NCI-H1105 (cell line): ENCODE results near the gene FLNC.

Experiments
- DNase-seq: peaks from one replicate; lab custom pipeline; 2025; lab: John Stamatoyannopoulos, UW

Gene FLNC

GRCh38 chr7:128846781-128847444 is 16.7 kb downstream of the FLNC start:
- DNase-seq: no peak

- DNase-seq: no peak
These were observed 17.6 kb downstream of the FLNC start for GRCh38 chr7:128847721-128848211.

- no peak for DNase-seq
These were observed 18.3 kb downstream of the FLNC start for GRCh38 chr7:128848289-128849155.

GRCh38 chr7:128849156-128849515 is 18.9 kb downstream of the FLNC start:
- no peak for DNase-seq

- no peak for DNase-seq
These were observed 19.7 kb downstream of the FLNC start for GRCh38 chr7:128849804-128850490.

- DNase-seq: no peak
These were observed 22.5 kb downstream of the FLNC start for GRCh38 chr7:128852537-128853254.

GRCh38 chr7:128853799-128854198 is 23.6 kb downstream of the FLNC start:
- no peak for DNase-seq

GRCh38 chr7:128854396-128854795 is 24.2 kb downstream of the FLNC start:
- no peak for DNase-seq

- DNase-seq: no peak
These were observed 25.4 kb downstream of the FLNC start for GRCh38 chr7:128855559-128855958.

GRCh38 chr7:128856001-128856718 is 26.0 kb downstream of the FLNC start:
- DNase-seq: no peak

GRCh38 chr7:128858380-128859231 is 28.4 kb downstream of the FLNC start:
- DNase-seq: no peak

GRCh38 chr7:128859232-128860157 is 29.3 kb downstream of the FLNC start:
- DNase-seq: no peak

GRCh38 chr7:128860158-128861073 is 30.2 kb downstream of the FLNC start:
- DNase-seq: no peak

GRCh38 chr7:128861957-128862570 is 31.9 kb downstream of the FLNC start:
- no peak for DNase-seq

- peak; percentile 97 for DNase-seq
These were observed 32.6 kb downstream of the FLNC start, which contains the start of gene ATP6V1F for GRCh38 chr7:128862571-128863432. ATP6V1F (plus strand) TSS chr7:128862856; CDS start chr7:128862905, 49 bp downstream.

GRCh38 chr7:128863433-128863989 is 33.3 kb downstream of the FLNC start:
- DNase-seq: peak; percentile 37
